ENCODE results near the gene HACL1.

The HACL1 gene

DNA sequence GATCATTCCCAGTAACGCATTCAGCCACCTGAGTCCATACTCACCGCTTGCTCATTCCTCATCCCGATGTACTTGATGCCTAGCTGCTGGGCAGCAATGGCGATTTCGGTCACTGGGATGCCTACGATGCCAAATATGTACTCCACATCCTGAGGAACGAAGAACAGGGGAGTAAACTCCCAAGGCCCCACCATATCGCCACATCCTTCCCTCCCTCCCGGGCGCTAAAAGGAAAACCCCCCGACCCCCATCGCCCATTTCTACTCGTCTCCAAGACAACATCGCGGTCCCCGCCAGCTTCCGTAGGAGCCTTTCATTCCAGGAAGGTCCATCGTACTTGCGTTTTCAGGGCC, 347 bp downstream of the HACL1 start:
- CTCF ChIA-PET: interaction anchor here (0.9 to 1.2 kb wide), 2 partner anchors 10 to 12 kb away, joined by 3 read pairs; no protein-coding TSS in a partner anchor
- Histone ChIP-seq H3K27me3 (replicated peaks in 2 of 5; ENCODE audit: control insufficient read depth in 4 of 5, insufficient read depth in 5 of 5, low read length in 4 of 5) (no peaks in the 10 kb centered on the region), H3K36me3 (ENCODE audit: control insufficient read depth in 4 of 4, insufficient read depth in 4 of 4, low read length in 3 of 4) (peaks cover 3 to 24% (median 18%) of the 10 kb centered on the region in 4 experiments), H3K4me1 (ENCODE audit: control extremely low read depth in 1 of 4, control insufficient read depth in 4 of 4, insufficient read depth in 4 of 4, low read length in 3 of 4) (peaks cover 7 to 22% (median 15%) of the 10 kb centered on the region in 4 experiments), H3K4me3 (ENCODE audit: control insufficient read depth in 1 of 7, extremely low read depth in 1 of 7, insufficient read depth in 4 of 7, low read depth in 2 of 7, low read length in 6 of 7) (peak overlapping the region; percentile 95 to 100 (median 98)), H3K27ac (ENCODE audit: insufficient read depth in 1 of 2, low read depth in 1 of 2, low read length in 2 of 2, poor library complexity in 1 of 2, severe bottlenecking in 2 of 2) (peak overlapping the region; percentile 82 to 95), H3K9me3 (ENCODE audit: control extremely low read depth in 1 of 5, control insufficient read depth in 4 of 5, insufficient read depth in 2 of 5, low read depth in 1 of 5, low read length in 4 of 5) (no peaks in the 10 kb centered on the region)
- WGBS (ENCODE audit: insufficient coverage): 0% methylated on average over 16 of the region's 19 CpGs
- DNase-seq: no peak
- POLR2A ChIA-PET: interaction anchor here (1.2 kb wide), 1 partner anchor 15 kb away, joined by 3 read pairs; no protein-coding TSS in a partner anchor

- H3K9me3 ChIP-seq (ENCODE audit: control extremely low read depth in 1 of 5, control insufficient read depth in 4 of 5, insufficient read depth in 2 of 5, low read depth in 1 of 5, low read length in 4 of 5): no peaks in the 10 kb centered on the region
- H3K4me3 ChIP-seq (ENCODE audit: control insufficient read depth in 1 of 7, extremely low read depth in 1 of 7, insufficient read depth in 4 of 7, low read depth in 2 of 7, low read length in 6 of 7): no peak overlapping the region
- H3K4me1 ChIP-seq (ENCODE audit: control extremely low read depth in 1 of 4, control insufficient read depth in 4 of 4, insufficient read depth in 4 of 4, low read length in 3 of 4): peaks cover 7 to 11% (median 10%) of the 10 kb centered on the region in 4 experiments
- no peak for DNase-seq
- no peak overlapping the region for H3K27ac ChIP-seq (ENCODE audit: insufficient read depth in 1 of 2, low read depth in 1 of 2, low read length in 2 of 2, poor library complexity in 1 of 2, severe bottlenecking in 2 of 2)
- POLR2A ChIA-PET: no interaction called here
- peaks cover 3 to 25% (median 22%) of the 10 kb centered on the region in 4 experiments for H3K36me3 ChIP-seq (ENCODE audit: control insufficient read depth in 4 of 4, insufficient read depth in 4 of 4, low read length in 3 of 4)
- no CpG with 5 or more reads among the region's 2 CpGs for WGBS (ENCODE audit: insufficient coverage)
- no peaks in the 10 kb centered on the region for H3K27me3 ChIP-seq (replicated peaks in 2 of 5; ENCODE audit: control insufficient read depth in 4 of 5, insufficient read depth in 5 of 5, low read length in 4 of 5)
- CTCF ChIA-PET: no interaction called here
Measured at GRCh38 chr3:15595955-15596354, 5.4 kb downstream of the HACL1 start.

- no CpG with 5 or more reads among the region's 8 CpGs for WGBS (ENCODE audit: insufficient coverage)
- no peak for DNase-seq
- Histone ChIP-seq H3K27me3 (replicated peaks in 2 of 5; ENCODE audit: control insufficient read depth in 4 of 5, insufficient read depth in 5 of 5, low read length in 4 of 5) (no peaks in the 10 kb centered on the region), H3K36me3 (ENCODE audit: control insufficient read depth in 4 of 4, insufficient read depth in 4 of 4, low read length in 3 of 4) (peaks cover 5 to 23% (median 20%) of the 10 kb centered on the region in 4 experiments), H3K4me1 (ENCODE audit: control extremely low read depth in 1 of 4, control insufficient read depth in 4 of 4, insufficient read depth in 4 of 4, low read length in 3 of 4) (no peaks in the 10 kb centered on the region), H3K4me3 (ENCODE audit: control insufficient read depth in 1 of 7, extremely low read depth in 1 of 7, insufficient read depth in 4 of 7, low read depth in 2 of 7, low read length in 6 of 7) (no peak overlapping the region), H3K9me3 (ENCODE audit: control extremely low read depth in 1 of 5, control insufficient read depth in 4 of 5, insufficient read depth in 2 of 5, low read depth in 1 of 5, low read length in 4 of 5) (no peaks in the 10 kb centered on the region), H3K27ac (ENCODE audit: insufficient read depth in 1 of 2, low read depth in 1 of 2, low read length in 2 of 2, poor library complexity in 1 of 2, severe bottlenecking in 2 of 2) (no peak overlapping the region)
- ChIA-PET CTCF (interaction anchor here (0.6 kb wide), 1 partner anchor 9 kb away, joined by 3 read pairs; no protein-coding TSS in a partner anchor), POLR2A (no interaction called here)
Measured at GRCh38 chr3:15592968-15593367, 8.4 kb downstream of the HACL1 start.

DNA sequence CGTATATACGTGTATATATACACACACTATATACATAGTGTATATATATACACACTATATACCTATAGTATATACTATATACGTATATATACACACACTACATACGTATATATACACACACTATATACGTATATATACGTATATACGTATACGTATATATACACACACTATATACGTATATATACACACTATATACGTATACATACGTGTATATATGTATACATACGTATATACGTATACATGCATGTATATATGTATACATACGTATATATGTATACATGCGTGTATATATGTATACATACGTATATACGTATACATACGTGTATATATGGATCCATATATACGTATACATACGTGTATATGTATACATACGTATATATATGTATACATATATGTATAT, 9.4 kb downstream of the HACL1 start:
- Histone ChIP-seq H3K27me3 (replicated peaks in 2 of 5; ENCODE audit: control insufficient read depth in 4 of 5, insufficient read depth in 5 of 5, low read length in 4 of 5) (no peaks in the 10 kb centered on the region), H3K4me3 (ENCODE audit: control insufficient read depth in 1 of 7, extremely low read depth in 1 of 7, insufficient read depth in 4 of 7, low read depth in 2 of 7, low read length in 6 of 7) (no peak overlapping the region), H3K36me3 (ENCODE audit: control insufficient read depth in 4 of 4, insufficient read depth in 4 of 4, low read length in 3 of 4) (peaks cover 5 to 19% (median 15%) of the 10 kb centered on the region in 4 experiments), H3K9me3 (ENCODE audit: control extremely low read depth in 1 of 5, control insufficient read depth in 4 of 5, insufficient read depth in 2 of 5, low read depth in 1 of 5, low read length in 4 of 5) (no peaks in the 10 kb centered on the region), H3K27ac (ENCODE audit: insufficient read depth in 1 of 2, low read depth in 1 of 2, low read length in 2 of 2, poor library complexity in 1 of 2, severe bottlenecking in 2 of 2) (no peak overlapping the region), H3K4me1 (ENCODE audit: control extremely low read depth in 1 of 4, control insufficient read depth in 4 of 4, insufficient read depth in 4 of 4, low read length in 3 of 4) (no peaks in the 10 kb centered on the region)
- DNase-seq: no peak
- ChIA-PET POLR2A (no interaction called here), CTCF (no interaction called here)
- WGBS (ENCODE audit: insufficient coverage): no CpG with 5 or more reads among the region's 21 CpGs

DNA sequence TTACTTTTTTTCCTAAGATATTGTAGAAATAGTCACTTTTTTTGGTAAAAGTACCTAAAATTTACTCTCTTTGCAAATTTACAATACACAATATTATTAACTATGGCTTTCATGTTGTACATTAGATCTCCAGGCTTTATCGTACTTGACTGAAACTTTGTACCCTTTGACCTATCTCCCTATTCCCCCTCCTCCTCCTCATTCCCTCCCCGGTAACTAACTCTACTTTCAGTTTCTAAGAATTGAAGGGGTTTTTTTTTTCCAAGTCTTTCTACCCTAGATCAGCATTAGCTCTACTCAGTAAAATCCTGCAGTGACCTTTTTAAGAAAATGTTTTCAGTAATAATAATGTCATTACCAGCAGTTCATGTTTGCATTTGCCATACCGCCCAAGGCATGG, 10.1 kb downstream of the HACL1 start:
- H3K27ac ChIP-seq (ENCODE audit: insufficient read depth in 1 of 2, low read depth in 1 of 2, low read length in 2 of 2, poor library complexity in 1 of 2, severe bottlenecking in 2 of 2): no peak overlapping the region
- ChIA-PET POLR2A (no interaction called here), CTCF (no interaction called here)
- H3K9me3 ChIP-seq (ENCODE audit: control extremely low read depth in 1 of 5, control insufficient read depth in 4 of 5, insufficient read depth in 2 of 5, low read depth in 1 of 5, low read length in 4 of 5): no peaks in the 10 kb centered on the region
- H3K27me3 ChIP-seq (replicated peaks in 2 of 5; ENCODE audit: control insufficient read depth in 4 of 5, insufficient read depth in 5 of 5, low read length in 4 of 5): no peaks in the 10 kb centered on the region
- DNase-seq: no peak
- H3K4me1 ChIP-seq (ENCODE audit: control extremely low read depth in 1 of 4, control insufficient read depth in 4 of 4, insufficient read depth in 4 of 4, low read length in 3 of 4): no peaks in the 10 kb centered on the region
- peaks cover 4 to 21% (median 14%) of the 10 kb centered on the region in 4 experiments for H3K36me3 ChIP-seq (ENCODE audit: control insufficient read depth in 4 of 4, insufficient read depth in 4 of 4, low read length in 3 of 4)
- H3K4me3 ChIP-seq (ENCODE audit: control insufficient read depth in 1 of 7, extremely low read depth in 1 of 7, insufficient read depth in 4 of 7, low read depth in 2 of 7, low read length in 6 of 7): no peak overlapping the region
- 100% methylated on average over 1 of the region's 3 CpGs for WGBS (ENCODE audit: insufficient coverage)

- Histone ChIP-seq H3K9me3 (ENCODE audit: control extremely low read depth in 1 of 5, control insufficient read depth in 4 of 5, insufficient read depth in 2 of 5, low read depth in 1 of 5, low read length in 4 of 5) (no peaks in the 10 kb centered on the region), H3K36me3 (ENCODE audit: control insufficient read depth in 4 of 4, insufficient read depth in 4 of 4, low read length in 3 of 4) (peaks cover 17 to 53% (median 25%) of the 10 kb centered on the region in 4 experiments), H3K27me3 (replicated peaks in 2 of 5; ENCODE audit: control insufficient read depth in 4 of 5, insufficient read depth in 5 of 5, low read length in 4 of 5) (no peaks in the 10 kb centered on the region), H3K4me1 (ENCODE audit: control extremely low read depth in 1 of 4, control insufficient read depth in 4 of 4, insufficient read depth in 4 of 4, low read length in 3 of 4) (no peaks in the 10 kb centered on the region), H3K27ac (ENCODE audit: insufficient read depth in 1 of 2, low read depth in 1 of 2, low read length in 2 of 2, poor library complexity in 1 of 2, severe bottlenecking in 2 of 2) (no peak overlapping the region), H3K4me3 (ENCODE audit: control insufficient read depth in 1 of 7, extremely low read depth in 1 of 7, insufficient read depth in 4 of 7, low read depth in 2 of 7, low read length in 6 of 7) (no peak overlapping the region)
- ChIA-PET CTCF (interaction anchor here (1.3 kb wide), 1 partner anchor 11 kb away, joined by 4 read pairs; no protein-coding TSS in a partner anchor), POLR2A (interaction anchor here (1.5 kb wide), 1 partner anchor 16 kb away, joined by 3 read pairs; the partner anchor contains the start of genes BTD and HACL1)
- 100% methylated on average over 2 of the region's 6 CpGs for WGBS (ENCODE audit: insufficient coverage)
- no peak for DNase-seq
Measured at GRCh38 chr3:15585111-15585845, 16.1 kb downstream of the HACL1 start.
